ENCODE results near the gene RANBP10.
A peak's percentile ranks its signal among the peaks of the same experiment; 100 is the strongest.

Gene RANBP10

DNA sequence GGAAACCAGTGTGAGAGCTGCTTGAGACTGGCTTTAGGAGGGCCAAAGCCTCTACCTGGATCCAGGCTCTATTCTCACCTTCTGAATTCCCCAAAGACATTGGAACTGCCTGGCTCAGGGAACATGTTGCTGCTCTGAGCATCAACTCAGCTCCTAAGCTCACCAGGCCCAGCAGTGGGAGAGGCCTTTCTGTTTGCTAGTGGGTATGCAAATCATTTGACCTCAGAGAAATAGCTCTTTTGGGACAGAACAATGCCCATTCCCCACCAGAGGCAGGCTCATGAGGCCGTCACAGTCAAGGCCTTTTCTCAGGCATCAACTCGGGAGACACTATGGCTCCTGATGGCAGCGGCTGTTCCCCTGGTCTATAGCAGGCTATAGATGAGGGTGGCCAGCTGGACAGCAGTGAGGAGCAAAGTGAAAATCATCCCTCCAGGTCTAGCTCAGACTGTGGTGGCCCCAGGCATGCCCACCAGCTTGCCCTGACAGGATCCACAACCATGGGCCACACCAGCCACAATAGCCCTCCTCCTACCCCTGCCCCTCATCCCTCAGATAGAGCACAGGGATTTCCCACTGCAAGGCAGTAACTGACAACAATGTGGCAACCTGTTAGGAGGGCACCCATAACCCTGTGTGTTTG is 56.8 kb downstream of the RANBP10 start:
- FAIRE-seq (no peak), DNase-seq (ENCODE audit: low spot score) (no peak)

DNA sequence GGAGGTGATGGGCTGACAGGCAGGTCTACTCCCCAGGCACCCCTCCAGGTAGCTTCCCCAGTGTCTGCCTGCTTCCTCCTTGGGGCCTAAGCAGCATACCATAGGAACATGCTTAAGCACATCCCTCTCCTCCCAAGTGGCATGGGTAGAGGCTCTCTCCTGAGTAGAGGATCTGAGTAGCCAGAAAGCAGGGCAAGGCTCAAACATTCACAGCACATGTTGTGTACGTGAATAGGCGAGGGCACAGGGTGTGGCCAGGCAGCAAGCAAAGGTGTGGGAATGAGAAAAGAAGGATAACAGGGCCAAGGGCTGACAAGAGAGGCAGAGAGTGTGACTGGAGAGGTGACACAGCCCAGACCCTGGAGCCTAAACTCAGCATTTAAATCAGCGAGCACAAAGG is 57.5 kb downstream of the RANBP10 start:
- FAIRE-seq, result no peak
- DNase-seq (ENCODE audit: low spot score), result no peak

DNA sequence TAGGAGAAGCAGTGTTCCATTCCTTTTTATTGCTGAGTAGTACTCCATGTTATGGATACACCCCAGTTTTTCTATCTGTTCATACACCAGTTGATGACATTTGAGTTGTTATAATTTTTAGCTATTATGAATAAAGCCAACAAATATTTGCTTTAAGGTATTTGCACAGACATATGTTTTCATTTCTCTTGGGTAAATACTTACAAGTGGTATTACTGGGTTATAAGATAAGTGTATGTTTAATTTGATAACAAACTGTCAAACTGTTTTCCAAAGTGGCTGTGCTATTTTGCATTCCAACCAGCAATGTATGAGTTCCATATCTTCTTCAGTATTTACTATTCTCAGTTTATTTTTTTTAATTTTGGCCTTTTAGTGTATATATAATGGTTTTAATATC is 59.5 kb downstream of the RANBP10 start:
- no peak for DNase-seq (ENCODE audit: low spot score)
- FAIRE-seq, result no peak

DNA sequence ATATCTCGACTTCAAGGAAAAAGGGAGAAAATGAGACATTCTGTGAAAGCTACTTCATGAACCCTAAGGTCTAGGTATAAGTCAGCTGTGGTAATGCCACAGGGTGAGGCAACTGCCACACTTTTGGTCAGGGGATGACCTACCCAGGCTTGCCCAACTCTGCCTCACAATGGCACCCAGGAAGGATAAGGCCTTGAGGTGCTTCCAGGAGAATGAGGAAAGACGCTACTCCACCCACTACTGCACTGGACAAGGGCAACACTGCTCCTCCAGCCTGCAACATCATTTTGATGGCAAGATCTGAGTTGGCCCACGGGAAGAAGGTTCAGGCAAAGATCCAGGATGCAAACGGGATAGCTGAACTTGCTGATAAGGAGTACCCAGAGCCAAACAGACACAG is 65.2 kb downstream of the RANBP10 start:
- DNase-seq (ENCODE audit: low spot score), result no peak
- no peak for FAIRE-seq

DNA sequence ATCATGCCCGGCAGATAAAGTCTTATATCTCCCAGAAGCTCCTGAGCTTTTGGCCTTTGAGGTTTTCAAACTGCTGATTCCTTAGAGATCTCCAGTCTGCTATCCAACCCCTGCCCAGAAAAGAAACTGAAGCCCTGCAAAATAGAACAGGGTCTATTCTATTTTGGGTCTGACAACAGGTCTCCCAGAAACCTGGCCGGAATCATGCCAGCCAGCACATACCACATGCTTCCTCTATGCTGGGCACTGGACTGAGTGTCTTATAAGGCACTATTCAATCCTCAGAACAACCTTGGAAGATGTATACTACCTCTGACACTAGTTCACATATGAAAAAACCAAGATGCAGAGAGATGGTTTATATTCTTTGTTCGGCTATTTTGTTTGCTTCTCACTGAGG is 66.0 kb downstream of the RANBP10 start:
- FAIRE-seq (no peak), DNase-seq (ENCODE audit: low spot score) (no peak)

DNA sequence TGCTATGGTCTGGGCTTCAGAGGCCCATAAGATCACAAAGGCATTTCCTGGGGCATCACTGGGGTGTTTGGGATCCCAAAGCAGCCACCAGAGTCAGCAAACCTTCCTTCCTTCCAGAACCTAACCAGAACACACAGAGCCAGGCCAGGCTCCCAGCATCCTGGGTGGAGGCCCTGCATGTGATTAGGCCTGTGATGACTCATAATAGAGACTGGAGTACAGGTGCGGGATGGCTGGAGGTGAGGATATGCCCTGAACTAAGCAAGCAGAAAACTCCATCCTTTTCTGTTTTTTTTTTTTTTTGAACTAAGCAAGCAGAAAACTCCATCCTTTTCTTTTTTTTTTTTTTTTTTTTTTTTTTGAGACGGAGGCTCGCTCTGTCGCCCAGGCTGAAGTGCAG is 69.5 kb downstream of the RANBP10 start:
- FAIRE-seq, result no peak
- DNase-seq (ENCODE audit: low spot score), result no peak

DNA sequence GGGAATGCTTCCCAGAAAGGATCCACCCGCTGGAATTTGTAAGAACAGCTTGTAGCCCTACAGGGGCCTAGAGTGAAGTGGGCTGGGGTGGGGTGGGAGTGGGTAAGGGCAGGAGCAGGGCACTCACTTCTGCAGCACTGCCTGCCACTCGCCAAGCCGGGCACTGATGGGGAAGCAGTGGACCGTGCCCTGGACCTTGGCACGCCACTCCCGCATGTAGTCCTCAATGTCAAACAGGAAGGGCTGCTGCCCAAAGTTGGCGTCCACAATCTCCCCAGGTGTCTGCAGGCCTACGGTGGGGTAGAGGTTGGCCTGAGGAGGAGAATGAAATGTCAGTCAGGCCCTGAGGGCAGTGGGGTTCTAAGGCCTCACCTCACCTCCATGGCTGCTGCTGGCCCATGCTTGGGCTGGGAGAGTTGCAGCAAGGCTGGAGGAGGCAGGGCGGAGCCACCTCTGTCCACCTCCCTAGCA is 71.6 kb downstream of the RANBP10 start:
- FAIRE-seq (no peak), DNase-seq (ENCODE audit: low spot score) (no peak)

DNA sequence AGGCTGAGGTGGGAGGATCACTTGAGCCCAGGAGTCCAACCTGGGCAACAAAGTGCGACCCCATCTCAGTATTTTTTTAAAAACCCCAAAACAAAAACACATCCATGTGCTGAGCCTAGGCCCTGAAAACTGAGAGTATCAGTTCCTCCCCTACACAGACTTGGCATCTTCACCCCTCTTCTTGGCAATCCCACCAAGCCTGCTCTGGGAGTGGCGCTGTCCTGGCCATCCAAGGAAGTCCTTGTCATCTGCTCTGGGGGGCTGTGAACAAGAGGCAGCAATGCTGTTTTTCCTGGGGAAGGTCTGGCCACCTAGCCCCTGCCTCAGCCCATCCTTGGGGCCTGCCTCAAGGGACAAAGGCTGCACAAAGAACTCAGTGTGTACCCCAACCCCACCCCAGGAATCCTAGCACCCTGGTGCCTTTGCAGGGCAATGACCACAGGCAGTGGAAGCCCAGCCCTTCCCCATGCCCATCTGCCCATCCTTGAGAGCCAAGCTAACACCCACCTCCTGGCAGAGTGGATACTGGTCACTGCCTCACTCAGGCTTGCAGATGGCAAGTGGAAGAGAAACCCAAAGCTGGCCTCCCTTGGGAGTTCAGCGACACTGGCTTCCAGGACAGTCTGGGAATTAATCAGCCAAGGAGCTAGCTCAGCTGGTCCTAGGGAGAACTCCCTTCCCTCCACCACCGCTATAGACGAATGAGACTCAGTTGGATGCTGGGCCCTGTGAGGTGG is 72.5 kb downstream of the RANBP10 start:
- FAIRE-seq (no peak), DNase-seq (ENCODE audit: low spot score) (no peak)

DNA sequence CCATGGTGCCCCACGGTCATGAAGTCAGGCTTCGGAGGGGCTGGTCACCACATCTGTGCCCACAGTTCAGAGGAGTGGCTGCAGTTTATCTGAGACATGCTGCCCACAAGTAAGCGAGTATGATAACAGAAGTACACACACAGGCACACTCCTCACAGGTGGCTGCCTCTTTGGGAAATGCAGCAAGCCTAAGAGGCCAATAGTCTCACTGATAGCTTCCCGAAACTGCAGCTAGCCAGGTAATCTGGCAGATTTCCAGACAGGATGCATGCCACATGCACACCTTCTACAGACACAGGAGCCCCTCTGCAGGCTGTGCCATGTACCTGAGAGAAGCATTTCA is 74.6 kb downstream of the RANBP10 start:
- FAIRE-seq, result no peak
- no peak for DNase-seq (ENCODE audit: low spot score)

DNA sequence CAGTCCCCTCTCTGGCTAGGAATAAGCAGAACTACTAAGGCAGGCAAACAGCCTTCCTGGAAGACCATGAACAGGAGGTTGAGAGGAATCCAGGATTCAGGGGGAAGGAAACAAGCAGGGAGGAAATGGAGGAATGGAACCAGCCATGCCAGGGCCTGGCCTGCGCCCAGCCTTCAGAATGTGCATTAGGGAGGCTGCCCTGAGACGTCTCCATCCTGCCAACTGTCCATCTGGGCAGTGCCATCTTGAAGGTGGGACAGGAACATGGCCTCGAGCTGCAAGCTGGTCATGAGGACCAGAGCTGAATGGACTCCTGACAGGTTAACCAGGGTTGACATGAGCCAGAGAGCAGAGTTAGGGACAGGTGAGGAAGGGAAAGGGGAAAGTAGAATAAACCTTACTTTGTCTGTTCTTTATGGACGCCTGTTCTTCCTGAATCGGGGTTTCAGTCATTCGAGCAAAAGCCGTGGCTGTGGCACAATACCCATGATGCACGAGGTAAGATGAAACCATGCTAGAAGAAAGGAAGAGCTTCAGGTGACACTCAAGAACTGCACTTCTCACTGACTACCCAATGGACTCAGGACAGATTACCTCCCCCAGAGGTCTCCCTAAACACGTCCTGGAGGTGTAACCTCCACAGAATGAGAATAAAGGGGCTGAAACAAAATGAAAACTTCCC is 75.1 kb downstream of the RANBP10 start:
- FAIRE-seq (no peak), DNase-seq (ENCODE audit: low spot score) (no peak)

DNA sequence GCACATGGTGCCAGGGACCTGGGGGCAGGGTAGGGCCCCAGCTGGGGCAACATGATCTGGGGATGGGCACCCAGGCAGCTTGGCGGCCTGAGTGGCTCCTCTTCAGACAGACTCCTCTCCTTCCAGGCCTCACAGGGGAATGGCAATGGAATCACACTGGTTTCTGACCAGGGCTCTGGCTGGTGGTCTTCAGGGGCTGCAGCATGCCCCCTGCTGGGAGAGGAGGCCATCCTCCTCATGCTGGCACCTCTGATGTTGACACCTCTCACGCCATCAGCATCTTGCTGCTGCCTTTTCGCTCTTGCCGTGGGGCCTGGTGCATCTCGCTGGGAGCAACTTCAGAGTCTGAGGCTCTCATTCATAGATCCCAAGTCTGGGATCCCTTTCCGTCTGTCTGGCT is 76.0 kb downstream of the RANBP10 start:
- FAIRE-seq, result no peak
- DNase-seq (ENCODE audit: low spot score), result no peak

DNA sequence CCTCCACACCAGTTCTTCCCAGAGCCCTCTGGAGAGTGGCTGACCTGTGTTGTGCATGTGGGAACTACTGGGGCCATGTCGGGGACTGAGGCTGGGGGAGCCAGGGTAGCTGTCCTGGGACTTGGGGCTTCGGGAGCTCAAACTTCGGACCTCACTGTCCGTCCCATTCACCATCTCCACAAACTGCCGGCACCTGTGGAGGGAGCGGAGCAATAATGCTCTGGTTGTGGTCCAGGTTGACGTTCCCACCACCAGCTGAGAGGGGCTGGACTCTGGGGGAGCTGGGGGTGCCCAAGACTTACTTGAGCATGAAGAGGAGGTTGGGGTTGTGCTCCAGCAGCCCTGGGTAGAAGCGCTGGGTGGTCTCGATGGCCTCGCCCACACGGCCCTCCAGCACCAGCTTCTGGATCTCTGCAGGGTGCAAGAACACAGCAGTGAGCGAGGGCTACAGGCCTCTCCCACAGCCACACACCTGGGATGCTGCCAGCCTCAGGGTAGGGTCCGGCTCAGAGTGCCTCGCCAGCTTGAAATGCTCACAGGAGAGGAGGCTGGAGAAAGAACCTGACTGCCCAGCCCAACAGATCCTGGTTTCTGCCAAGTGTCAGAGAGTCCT is 76.6 kb downstream of the RANBP10 start:
- no peak for FAIRE-seq

DNA sequence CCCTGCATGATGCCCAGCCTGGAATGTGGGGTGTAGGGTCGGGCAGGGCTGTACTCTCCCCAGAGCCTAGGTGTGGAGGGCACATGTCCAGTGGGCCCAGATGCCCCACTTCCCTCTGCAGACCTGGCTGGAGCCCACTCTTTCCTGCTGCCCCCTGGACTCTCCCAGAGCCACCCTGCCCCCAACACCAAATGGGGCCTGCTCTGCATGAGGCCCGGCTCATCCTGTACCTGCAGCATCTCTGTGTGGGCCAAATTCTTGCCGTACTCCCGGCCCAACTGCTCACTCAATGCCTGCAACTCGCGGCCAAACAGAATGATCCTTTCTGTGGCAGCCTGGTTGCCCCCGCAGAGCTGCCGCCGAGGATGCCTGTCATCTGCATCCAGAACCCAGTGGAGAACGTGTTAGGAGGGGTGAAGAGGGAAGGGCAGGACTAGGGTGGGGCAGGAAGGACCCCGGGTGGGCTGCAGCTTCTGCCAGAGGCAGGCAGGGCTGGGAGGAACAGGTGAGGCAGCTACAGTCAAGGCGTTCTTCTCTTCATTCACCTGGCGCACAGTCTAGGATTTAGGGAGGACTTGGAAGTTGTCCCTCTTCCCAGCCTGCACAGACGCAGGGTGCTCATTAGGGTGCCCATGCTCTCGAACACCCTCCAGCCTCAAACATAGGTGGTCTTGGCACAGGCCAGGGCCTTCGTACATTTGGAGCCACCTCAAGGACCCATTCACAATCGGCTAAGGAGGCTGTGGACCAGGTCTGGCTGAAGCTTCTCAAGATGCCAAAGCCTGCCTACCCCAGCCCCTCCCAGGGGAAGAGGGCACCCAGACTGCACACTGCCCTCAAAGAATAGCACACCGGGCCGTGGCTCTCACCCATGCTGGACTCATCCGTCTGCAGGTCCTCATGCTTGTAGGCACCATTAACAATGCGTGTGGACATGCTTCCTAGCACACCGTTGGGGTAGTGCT is 78.6 kb downstream of the RANBP10 start:
- no peak for FAIRE-seq

More for the DNA sequence above, 76.6 kb downstream of the RANBP10 start:
- DNase-seq (ENCODE audit: low spot score), result no peak

DNA sequence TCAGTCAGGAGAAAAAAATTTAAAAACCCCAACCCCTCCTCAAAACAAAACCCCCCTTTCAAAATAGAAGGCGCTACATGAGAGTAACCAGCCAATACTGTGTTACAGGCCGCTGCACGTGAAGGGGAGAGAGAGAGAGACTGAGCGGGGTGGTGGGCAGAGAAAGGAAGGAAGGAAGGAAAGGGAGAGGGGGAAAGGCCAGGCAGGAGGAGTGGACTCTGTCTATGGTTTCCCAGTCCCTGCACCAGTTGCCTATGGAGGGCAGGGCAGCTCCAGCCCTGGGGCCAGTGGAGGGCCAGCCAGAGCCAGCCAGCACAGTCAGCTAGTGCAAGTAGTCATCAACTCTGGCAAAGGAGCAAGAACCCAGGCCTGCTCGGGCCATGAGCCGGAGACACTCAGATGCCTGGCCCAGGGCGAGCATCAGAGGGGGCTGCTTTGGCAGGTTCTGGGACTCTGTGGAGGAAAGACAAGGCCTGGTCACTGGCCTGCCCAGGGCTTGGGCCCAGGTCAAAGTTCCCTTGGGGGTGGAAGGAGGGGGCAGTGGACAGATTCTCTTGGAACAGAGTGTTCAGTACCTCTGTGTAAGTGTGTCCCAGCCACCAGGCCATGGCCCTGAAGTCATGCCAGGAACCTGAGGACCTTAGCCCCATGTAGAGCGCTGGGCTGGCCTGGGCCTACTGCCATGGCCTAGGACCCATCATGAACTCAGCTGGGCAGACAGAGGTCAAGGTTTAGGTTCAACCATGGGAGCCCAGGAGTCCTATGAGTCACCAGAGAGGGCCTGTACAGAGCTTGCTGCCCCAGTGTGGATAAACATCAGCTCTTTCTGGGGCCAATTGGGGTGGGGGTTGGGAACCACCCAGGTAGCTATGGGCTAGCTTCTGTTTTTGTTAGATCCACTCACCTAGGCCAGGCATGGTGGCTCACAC is 80.0 kb downstream of the RANBP10 start:
- FAIRE-seq (no peak), DNase-seq (ENCODE audit: low spot score) (no peak)

More for the DNA sequence above, 78.6 kb downstream of the RANBP10 start:
- no peak for DNase-seq (ENCODE audit: low spot score)

DNA sequence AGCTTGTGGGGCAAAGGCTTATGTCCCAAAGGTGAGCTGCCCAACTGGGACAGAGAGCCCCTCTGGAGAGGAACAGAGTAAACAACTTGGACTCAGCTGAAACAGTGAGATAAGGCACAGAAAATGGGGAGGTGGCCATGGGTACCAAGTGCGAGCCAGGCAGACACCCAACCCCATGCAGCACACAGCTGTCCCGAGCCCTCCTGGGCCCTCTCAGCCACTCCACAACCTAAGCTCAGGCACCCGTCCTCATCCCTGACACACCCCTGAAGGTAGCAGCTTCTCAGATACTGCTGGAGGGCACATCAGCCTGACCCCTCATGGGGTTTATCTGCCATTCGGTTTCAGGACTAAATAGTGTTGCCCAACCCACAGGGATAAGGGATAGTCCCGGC is 82.5 kb downstream of the RANBP10 start:
- FAIRE-seq (no peak), DNase-seq (ENCODE audit: low spot score) (no peak)

DNA sequence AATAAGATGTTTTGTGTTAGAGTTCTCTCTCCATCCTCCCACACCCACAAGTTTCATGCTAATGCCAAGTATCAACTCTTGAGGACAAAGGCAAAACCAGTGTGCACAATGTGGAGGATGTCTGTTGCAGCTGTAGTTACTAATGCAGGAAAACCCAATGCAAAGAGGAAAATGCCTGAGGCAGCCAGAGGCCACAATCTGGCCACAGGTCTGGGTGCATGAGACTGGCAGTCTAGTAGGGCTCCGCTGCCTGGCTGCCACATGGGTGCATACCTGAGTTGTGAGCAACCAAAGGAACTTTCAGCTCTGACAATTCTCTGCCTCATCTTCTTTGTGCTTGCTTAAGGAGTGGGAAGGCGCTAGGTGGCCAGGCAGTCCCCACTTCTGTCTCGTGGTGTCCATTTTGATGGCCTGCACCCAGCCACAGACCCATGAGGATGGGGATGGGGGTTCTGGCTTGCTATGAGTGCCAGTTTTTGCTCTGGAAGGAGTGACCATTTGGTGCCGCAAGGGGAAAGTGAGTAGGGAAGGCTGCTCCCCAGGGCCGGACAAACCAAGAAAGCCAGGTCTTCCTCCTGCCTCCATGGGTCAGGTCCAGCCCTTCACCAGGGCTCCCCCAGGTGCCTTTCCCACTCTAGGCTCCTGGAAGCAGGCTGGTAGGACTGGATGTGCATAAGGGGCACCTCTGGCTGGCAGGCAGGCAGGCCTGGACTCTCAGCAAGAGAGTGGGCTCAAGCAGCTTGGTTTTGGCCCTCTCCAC is 83.0 kb downstream of the RANBP10 start:
- FAIRE-seq (no peak), DNase-seq (ENCODE audit: low spot score) (peak; percentile 74)

DNA sequence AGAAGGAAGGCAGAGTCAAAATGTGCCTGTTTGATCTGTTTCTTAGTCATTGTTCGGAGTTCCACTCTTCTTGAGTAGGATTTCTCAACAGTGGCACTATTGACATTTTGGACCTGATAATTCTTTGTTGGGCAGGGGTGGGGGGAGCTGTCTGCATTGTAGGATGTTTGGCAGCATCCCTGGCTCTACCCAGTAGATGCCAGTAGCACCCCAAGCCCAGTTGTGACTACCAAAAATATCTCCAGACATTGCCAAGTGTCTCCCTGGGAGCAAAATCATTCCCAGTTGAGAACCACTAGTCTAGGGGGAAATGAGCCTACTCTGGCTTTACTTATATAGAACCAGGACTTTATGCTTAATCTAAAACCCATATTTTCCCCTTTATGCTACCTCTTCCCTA is 86.1 kb downstream of the RANBP10 start:
- FAIRE-seq, result no peak
- no peak for DNase-seq (ENCODE audit: low spot score)

DNA sequence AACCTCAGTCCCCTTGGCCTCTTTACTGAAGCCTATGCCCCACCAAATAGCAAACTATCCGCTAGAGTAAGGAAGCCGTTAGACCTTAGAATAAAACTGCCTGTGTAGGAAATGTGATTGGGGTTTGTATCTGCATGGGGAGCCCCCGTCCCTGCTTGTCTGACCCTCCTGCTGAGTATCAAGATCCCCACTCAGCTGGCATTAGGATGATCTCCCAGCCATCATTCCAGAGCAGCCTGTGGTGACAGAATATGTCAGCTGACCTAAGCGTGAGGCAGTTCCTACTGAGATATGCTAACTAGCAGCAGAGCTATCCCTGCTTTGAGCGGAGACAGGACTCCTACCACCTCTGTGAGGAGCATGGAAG is 86.6 kb downstream of the RANBP10 start:
- FAIRE-seq (no peak), DNase-seq (ENCODE audit: low spot score) (peak; percentile 27)

DNA sequence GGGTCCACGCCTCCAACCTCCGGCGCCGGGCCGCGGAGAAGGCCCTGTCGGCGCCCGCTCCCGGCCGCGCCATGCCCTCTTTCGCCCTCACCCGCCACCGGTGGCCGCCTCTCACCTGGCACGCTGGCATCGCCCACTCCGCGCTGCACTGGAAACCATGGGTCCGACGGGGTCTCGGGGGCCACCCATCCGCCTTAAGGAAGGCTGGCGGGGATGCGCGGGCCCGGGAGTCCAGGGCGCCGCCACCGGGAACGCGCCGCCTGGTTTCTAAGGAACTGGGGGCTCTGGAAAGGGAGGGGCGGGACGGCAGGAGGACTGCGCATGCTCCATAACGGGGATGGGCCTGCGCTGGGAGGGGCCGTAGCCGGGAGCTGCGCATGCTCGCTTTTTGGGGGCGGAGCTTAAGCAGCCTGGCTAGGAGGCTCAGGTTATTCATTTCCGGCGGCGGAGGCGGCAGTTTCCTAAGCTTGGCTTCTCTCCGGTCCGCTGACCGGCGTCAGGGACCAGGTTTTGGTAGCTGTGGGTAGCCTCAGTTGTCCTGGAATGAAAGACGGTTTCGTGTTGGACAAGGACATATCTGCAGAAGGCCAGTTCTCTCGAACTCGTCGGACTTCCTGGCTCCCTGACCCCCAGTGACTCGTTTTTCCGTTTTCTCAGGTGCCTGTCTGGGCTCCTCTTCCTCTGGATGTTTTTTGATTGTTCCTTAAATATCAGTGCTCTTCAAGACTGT is 87.1 kb downstream of the RANBP10 start, which contains the start of gene GFOD2:
Gene GFOD2 (minus strand): TSS at position 269 of the 730 bp plus-strand sequence. CDS start 33,601 bp downstream, outside the sequence.
- DNase-seq (ENCODE audit: low spot score), result peak; percentile 85
- peak; percentile 53 for FAIRE-seq

All from RCC 7860 (cell line).